Activated CD4-positive, alpha-beta T cell treated with anti-CD3 and anti-CD28 coated beads, Interleukin-2, Interleukin-4, amounts not matched to agents 100 ng/mL and 50 ng/mL, durations not matched to agents 16 hours and 8 hours (primary cell): ENCODE results near the gene PSMD13.

Experiments used
- DNase-seq: peaks from one replicate; pipeline ENCODE4 v3.0.0-alpha.2; 2020; ENCODE audit warnings: low spot score

Gene PSMD13

DNA sequence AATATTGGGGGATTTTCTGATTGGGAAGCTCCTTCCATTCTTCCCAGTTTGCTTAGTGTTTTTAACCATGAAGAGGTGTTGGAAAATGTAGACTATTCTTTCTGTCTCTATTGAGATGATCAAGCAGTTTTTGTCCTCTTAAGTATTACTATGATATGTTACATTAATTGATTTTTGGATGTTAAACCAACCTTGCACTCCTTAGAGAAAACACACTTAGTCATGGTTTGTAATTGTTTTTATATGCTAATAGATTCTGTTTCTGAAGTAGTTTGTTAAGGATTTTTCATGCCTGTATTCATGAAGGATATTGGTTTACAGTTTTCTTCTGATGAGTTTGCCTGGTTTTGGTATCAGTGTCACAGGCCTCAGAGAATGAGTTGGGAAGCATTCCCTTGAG, 39.4 kb downstream of the PSMD13 start:
- DNase-seq, result no peak

- no peak for DNase-seq
These were observed 41.5 kb downstream of the PSMD13 start, which contains the start of gene NLRP6 for GRCh38 chr11:278001-278951. TSS of gene NLRP6 (plus strand) at chr11:278407. CDS start at chr11:278570, 163 bp downstream.

DNA sequence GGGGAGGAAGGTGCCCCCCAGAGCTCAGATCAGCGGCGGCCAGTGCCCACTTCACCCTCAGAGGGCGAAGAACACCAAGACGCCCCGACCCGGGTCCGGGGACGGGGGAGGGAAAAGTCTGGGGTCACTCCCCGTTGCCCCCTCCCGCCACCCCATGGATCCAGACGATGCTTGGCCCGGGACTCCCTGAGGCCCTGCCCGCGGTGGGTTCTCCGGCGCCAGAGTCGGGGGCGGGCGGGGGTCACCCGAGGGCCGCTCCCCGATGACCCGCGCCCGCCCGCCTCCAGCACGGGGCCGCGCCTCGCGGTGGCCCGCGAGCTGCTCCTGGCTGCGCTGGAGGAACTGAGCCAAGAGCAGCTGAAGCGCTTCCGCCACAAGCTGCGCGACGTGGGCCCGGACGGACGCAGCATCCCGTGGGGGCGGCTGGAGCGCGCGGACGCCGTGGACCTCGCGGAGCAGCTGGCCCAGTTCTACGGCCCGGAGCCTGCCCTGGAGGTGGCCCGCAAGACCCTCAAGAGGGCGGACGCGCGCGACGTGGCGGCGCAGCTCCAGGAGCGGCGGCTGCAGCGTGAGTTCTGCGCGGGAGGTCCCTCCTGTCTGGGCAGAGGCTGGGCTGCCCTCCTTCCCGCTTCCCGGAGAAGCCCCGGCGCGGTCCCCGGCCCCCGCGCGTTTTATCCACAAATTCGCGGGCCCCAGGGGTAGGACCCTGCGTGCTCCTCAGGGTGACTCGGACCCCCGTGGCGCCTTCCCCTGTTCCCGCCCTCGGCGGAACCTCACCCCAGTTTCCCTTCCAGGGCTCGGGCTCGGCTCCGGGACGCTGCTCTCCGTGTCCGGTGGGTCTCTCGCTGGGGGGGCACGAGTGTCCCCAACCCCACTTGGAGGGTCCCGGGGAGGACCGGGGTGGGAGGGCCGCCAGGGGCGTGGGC, 42.5 kb downstream of the PSMD13 start:
- DNase-seq, result no peak

DNA sequence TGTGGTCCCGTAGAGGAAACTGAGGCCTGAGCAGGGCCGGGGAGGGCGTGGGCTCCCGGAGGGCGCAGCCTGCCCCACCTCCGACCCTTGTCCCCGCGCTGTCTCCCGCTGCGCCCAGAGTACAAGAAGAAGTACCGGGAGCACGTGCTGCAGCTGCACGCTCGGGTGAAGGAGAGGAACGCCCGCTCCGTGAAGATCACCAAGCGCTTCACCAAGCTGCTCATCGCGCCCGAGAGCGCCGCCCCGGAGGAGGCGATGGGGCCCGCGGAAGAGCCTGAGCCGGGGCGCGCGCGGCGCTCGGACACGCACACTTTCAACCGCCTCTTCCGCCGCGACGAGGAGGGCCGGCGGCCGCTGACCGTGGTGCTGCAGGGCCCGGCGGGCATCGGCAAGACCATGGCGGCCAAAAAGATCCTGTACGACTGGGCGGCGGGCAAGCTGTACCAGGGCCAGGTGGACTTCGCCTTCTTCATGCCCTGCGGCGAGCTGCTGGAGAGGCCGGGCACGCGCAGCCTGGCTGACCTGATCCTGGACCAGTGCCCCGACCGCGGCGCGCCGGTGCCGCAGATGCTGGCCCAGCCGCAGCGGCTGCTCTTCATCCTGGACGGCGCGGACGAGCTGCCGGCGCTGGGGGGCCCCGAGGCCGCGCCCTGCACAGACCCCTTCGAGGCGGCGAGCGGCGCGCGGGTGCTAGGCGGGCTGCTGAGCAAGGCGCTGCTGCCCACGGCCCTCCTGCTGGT, 43.4 kb downstream of the PSMD13 start:
- DNase-seq, result peak; percentile 23

GRCh38 chr11:280706-281485, 44.1 kb downstream of the PSMD13 start:
- no peak for DNase-seq

- DNase-seq, result no peak
These were observed 44.8 kb downstream of the PSMD13 start for GRCh38 chr11:281486-282161.

DNA sequence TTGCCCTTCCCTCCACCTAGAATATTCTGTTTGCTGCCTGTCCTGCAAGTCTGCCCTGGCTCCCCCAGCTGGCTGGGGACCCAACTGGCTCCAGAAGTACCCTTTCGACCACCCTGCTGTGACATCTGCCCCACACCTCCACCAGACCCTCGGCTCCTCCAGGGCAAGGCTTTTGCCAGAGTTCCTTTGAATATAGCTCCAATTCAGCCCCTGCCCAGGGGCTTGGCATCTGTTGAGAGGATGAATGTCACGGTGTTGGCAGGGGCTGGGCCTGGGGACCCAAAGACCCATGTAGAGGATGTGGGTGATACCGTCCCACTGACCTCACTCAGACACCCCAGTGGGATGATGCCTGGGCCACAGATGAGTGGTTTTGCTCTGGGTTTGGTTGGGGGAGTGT, 45.4 kb downstream of the PSMD13 start:
- no peak for DNase-seq

GRCh38 chr11:282630-283360, 46.0 kb downstream of the PSMD13 start:
- DNase-seq, result no peak

- no peak for DNase-seq
These were observed 46.8 kb downstream of the PSMD13 start for GRCh38 chr11:283405-284104.

GRCh38 chr11:284105-285020, 47.6 kb downstream of the PSMD13 start:
- no peak for DNase-seq

GRCh38 chr11:285021-285893, 48.5 kb downstream of the PSMD13 start:
- no peak for DNase-seq

DNA sequence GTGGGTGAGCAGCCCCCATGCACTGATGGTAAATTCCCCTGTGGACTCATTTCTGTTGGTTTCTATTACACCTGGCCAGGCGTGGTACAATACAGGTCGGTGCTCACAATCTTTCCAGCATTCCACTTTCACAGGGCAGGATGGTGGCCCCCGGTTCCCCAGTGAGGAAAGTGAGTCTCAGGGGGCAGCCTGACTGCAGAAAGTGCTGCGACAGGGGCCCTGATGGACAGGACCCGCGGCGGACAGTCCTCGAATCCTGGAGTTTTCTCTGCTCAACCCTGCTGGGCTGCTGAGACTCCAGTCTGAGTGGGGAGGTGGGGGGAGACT, 49.1 kb downstream of the PSMD13 start:
- DNase-seq, result no peak

DNA sequence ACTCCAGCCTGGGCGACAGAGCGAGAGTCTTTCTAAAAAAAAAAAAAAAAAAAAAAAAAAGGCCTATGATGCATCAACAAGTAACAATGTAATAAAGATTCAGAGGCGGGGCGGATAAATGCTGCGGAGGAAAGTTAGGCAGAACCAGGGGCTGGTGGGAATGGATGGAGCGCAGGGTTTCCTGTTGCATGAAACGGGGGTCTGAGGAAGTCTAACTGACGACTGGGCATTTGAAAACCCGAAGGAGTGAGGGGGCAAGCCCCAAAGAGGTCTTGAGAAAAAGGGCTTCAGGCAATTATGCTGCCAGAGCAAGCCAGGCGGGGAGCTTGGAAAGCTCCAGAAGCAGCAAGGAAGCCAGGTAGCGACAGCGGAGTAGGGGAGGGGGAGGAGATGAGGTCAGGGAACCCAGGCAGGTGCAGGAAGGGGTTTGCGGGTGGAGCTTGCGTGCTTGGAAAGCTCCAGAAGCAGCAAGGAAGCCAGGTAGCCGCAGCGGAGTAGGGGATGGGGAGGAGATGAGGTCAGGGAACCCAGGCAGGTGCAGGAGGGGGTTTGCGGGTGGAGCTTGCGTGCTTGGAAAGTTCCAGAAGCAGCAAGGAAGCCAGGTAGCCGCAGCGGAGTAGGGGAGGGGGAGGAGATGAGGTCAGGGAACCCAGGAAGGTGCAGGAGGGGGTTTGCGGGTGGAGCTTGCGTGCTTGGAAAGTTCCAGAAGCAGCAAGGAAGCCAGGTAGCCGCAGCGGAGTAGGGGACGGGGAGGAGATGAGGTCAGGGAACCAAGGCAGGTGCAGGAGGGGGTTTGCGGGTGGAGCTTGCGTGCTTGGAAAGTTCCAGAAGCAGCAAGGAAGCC, 50.4 kb downstream of the PSMD13 start:
- DNase-seq, result peak; percentile 17

GRCh38 chr11:287821-288477, 51.2 kb downstream of the PSMD13 start:
- DNase-seq, result no peak

- no peak for DNase-seq
These were observed 52.0 kb downstream of the PSMD13 start, which contains the start of gene PGGHG for GRCh38 chr11:288478-289397. TSS of gene PGGHG (plus strand) at chr11:289126. CDS start at chr11:289817, 691 bp downstream.
